B cell (primary cell): ENCODE results near the gene GRIK2. TPM values are rescaled to one million over a fixed set of nuclear protein-coding genes. Genes with fewer than 3 reads are reported as not detected.

Source experiments
- ATAC-seq: fragments of 200-7000 bp; cut with Tn5 transposase; one replicate; pipeline ENCODE4 v1.10.0; 2021; ENCODE audit warnings: low read depth, mild to moderate bottlenecking, moderate number of reproducible peaks, moderate library complexity
- CTCF ChIA-PET: fragments of 350-600 bp; sonication (Branson Sonifier 250); formaldehyde crosslinking; loops from one replicate; lab custom pipeline; 2021; ENCODE audit warnings: antibody characterized with exemption, inconsistent platforms; lab: Charles Lee
- POLR2A ChIA-PET: fragments of 350-600 bp; sonication (Branson Sonifier 250); formaldehyde crosslinking; loops from one replicate; lab custom pipeline; 2021; ENCODE audit warnings: antibody characterized with exemption; lab: Charles Lee
- DNase-seq: peaks from one replicate; pipeline ENCODE4 v3.0.0; 2013
- H2AFZ ChIP-seq: 2 replicates; pipeline ENCODE4 v1.6.1; 2012; ENCODE audit warnings: mild to moderate bottlenecking, low read depth, low read length; ENCODE audit not compliant: insufficient read depth, poor library complexity, severe bottlenecking
- H3K27ac ChIP-seq, 2 donors: 1 replicate in 1 of 2; 2 replicates in 1 of 2; pipeline ENCODE4 v1.5.1; 2012 to 2013; ENCODE audit warnings: low read length in 2 of 2, mild to moderate bottlenecking in 2 of 2, moderate library complexity in 1 of 2
- H3K27me3 ChIP-seq, 4 experiments: fragments of 200-600 bp in 1 of 4; sonication (generic) in 1 of 4; replicated peaks in 1 of 4; 1 replicate in 2 of 4; 2 replicates in 2 of 4; pipeline versions ENCODE4 v1.6.1 to v1.7.0; 2013 to 2016; ENCODE audit warnings: low read length in 3 of 4, mild to moderate bottlenecking in 2 of 4, mixed read lengths in 1 of 4, moderate library complexity in 1 of 4; ENCODE audit not compliant: insufficient read depth in 4 of 4, control insufficient read depth in 3 of 4; ENCODE audit errors: control extremely low read depth in 1 of 4
- H3K36me3 ChIP-seq, 2 experiments: replicated peaks in 1 of 2; 1 replicate in 1 of 2; 2 replicates in 1 of 2; pipeline versions ENCODE4 v1.6.1 to v1.7.1; 2013; ENCODE audit warnings: low read length in 1 of 2; ENCODE audit not compliant: insufficient read depth in 2 of 2, control insufficient read depth in 1 of 2; ENCODE audit errors: control extremely low read depth in 1 of 2, extremely low read depth in 1 of 2
- H3K4me1 ChIP-seq, 2 donors: fragments of 200-600 bp in 1 of 2; sonication (generic) in 1 of 2; 1 replicate in 1 of 2; 2 replicates in 1 of 2; pipeline versions ENCODE4 v1.5.1 to v1.6.1; 2013 to 2017; ENCODE audit warnings: low read length in 2 of 2; ENCODE audit not compliant: control insufficient read depth in 2 of 2, insufficient read depth in 2 of 2
- H3K4me2 ChIP-seq: replicated peaks from 2 replicates; pipeline ENCODE3; 2012; ENCODE audit warnings: mild to moderate bottlenecking, low read depth, low read length; ENCODE audit not compliant: poor library complexity, severe bottlenecking
- H3K4me3 ChIP-seq, 5 experiments: fragments of 200-600 bp in 1 of 5; sonication (generic) in 1 of 5; 1 replicate in 3 of 5; 2 replicates in 2 of 5; pipeline versions ENCODE4 v1.5.1 to v1.7.0; 2011 to 2016; ENCODE audit warnings: low read length in 4 of 5, mild to moderate bottlenecking in 4 of 5, low read depth in 2 of 5, control low read depth in 1 of 5, moderate library complexity in 1 of 5; ENCODE audit not compliant: insufficient read depth in 1 of 5; ENCODE audit errors: control extremely low read depth in 1 of 5, extremely low read depth in 1 of 5
- H3K79me2 ChIP-seq: fragments of 200-600 bp; sonication (generic); one replicate; pipeline ENCODE4 v1.6.0; 2016; ENCODE audit warnings: low read length; ENCODE audit not compliant: control insufficient read depth, insufficient read depth
- H3K9ac ChIP-seq: fragments of 200-600 bp; sonication (generic); 2 replicates; pipeline ENCODE4 v1.6.1; 2017; ENCODE audit warnings: mild to moderate bottlenecking, low read length, moderate library complexity
- H3K9me3 ChIP-seq, 3 donors: one replicate each; pipeline versions ENCODE4 v1.6.1 to v1.7.1; 2013; ENCODE audit warnings: low read length in 2 of 3; ENCODE audit not compliant: control insufficient read depth in 2 of 3, insufficient read depth in 1 of 3; ENCODE audit errors: control extremely low read depth in 1 of 3
- H4K20me1 ChIP-seq: 2 replicates; pipeline ENCODE4 v1.6.0; 2012; ENCODE audit warnings: mild to moderate bottlenecking, low read length; ENCODE audit not compliant: insufficient read depth, control insufficient read depth, poor library complexity, severe bottlenecking
- H3K27ac Mint-ChIP-seq: one replicate; pipeline ENCODE4 v1.8.0; 2021; ENCODE audit warnings: mixed read lengths
- H3K27me3 Mint-ChIP-seq: one replicate; pipeline ENCODE4 v1.8.0; 2021; ENCODE audit warnings: mixed read lengths
- H3K4me1 Mint-ChIP-seq: one replicate; pipeline ENCODE4 v1.8.0; 2021; ENCODE audit warnings: mixed read lengths
- H3K4me3 Mint-ChIP-seq: one replicate; pipeline ENCODE4 v1.8.0; 2021; ENCODE audit warnings: mixed read lengths
- H3K9me3 Mint-ChIP-seq: one replicate; pipeline ENCODE4 v1.8.0; 2022; ENCODE audit warnings: mixed read lengths; ENCODE audit not compliant: insufficient read depth
- EZH2 ChIP-seq: IDR thresholded peaks from 2 replicates; pipeline ENCODE4 v1.6.1; 2012; ENCODE audit warnings: borderline replicate concordance, low read depth, mild to moderate bottlenecking, moderate library complexity, low read length; ENCODE audit not compliant: insufficient read depth, poor library complexity, severe bottlenecking
- WGBS: methylation state at CpG from one replicate; pipeline ENCODE4 v1.1.5; 2013; ENCODE audit warnings: missing lambda C conversion rate; ENCODE audit not compliant: insufficient coverage; 5-methylcytosine and 5-hydroxymethylcytosine counted together
- intact Hi-C: fragments of 100-400 bp; cut with micrococcal nuclease; formaldehyde crosslinking; loops from one replicate; pipeline ENCODE4 v1.10.0; 2022
- polyA plus RNA-seq: library from polyadenylated mRNA; depleted of rRNA; stranded (reverse); fragments of >200 nt; gene quantifications from 2 replicates; pipeline ENCODE4 v1.2.3, GENCODE V29; 2012
- total RNA-seq, 2 donors: library from RNA; stranded (reverse); fragments of 120-200 nt in 1 of 2; gene quantifications; 1 replicate in 1 of 2; 2 replicates in 1 of 2; pipeline versions ENCODE4 v1.2.3 to v1.2.4, GENCODE V29; 2013 to 2022
- TF ChIP-seq, protein P1 (sequence below): fragments of 200-600 bp; IDR thresholded peaks from one replicate; pipeline ENCODE4 v1.8.0; 2022; ENCODE audit warnings: antibody characterized with exemption, mild to moderate bottlenecking

GRIK2 gene
- total and polyA plus RNA-seq, 2 donors (not counting 1 experiment from before 2014, with no cell fraction given): not detected

DNA sequence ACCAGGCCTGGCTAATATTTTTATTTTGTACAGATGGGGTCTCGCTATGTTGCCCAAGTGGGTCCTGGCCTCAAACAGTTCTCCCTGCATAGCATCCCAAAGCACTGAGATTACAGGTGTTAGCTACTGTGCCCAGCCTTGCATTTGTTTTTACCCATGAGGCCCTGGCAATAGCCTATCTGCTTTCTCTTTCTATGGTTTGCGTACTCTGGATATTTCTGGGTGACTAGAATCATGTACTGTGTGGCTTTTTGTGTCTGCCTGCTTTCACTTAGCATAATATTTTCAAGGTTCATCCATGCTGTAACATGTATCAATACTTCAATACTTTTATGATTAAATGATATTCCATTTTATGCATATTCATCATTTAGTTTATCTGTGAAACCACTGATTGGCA lies 451.7 kb downstream of the GRIK2 start:
- no peaks in the 10 kb centered on the region for H3K27me3 Mint-ChIP-seq
- no peak for TF ChIP-seq EZH2
- TF ChIP-seq, protein P1, sequence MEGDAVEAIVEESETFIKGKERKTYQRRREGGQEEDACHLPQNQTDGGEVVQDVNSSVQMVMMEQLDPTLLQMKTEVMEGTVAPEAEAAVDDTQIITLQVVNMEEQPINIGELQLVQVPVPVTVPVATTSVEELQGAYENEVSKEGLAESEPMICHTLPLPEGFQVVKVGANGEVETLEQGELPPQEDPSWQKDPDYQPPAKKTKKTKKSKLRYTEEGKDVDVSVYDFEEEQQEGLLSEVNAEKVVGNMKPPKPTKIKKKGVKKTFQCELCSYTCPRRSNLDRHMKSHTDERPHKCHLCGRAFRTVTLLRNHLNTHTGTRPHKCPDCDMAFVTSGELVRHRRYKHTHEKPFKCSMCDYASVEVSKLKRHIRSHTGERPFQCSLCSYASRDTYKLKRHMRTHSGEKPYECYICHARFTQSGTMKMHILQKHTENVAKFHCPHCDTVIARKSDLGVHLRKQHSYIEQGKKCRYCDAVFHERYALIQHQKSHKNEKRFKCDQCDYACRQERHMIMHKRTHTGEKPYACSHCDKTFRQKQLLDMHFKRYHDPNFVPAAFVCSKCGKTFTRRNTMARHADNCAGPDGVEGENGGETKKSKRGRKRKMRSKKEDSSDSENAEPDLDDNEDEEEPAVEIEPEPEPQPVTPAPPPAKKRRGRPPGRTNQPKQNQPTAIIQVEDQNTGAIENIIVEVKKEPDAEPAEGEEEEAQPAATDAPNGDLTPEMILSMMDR: no peak
- H3K27ac ChIP-seq: no peak overlapping the region
- ChIA-PET POLR2A (no interaction called here), CTCF (no interaction called here)
- no peaks in the 10 kb centered on the region for H3K36me3 ChIP-seq
- no peaks in the 10 kb centered on the region for H3K27me3 ChIP-seq
- no peak overlapping the region for H3K4me3 ChIP-seq
- H4K20me1 ChIP-seq: no peaks in the 10 kb centered on the region
- H3K4me1 Mint-ChIP-seq: no peaks in the 10 kb centered on the region
- no CpG with 5 or more reads among the region's 2 CpGs for WGBS
- DNase-seq (no peak), ATAC-seq (no peak)
- no peak overlapping the region for H3K27ac Mint-ChIP-seq
- H3K4me1 ChIP-seq: no peaks in the 10 kb centered on the region
- no peak overlapping the region for H3K4me2 ChIP-seq
- H3K9me3 Mint-ChIP-seq: peaks cover 2% of the 10 kb centered on the region
- no peak overlapping the region for H3K4me3 Mint-ChIP-seq
- H3K9ac ChIP-seq: no peak overlapping the region
- H2AFZ ChIP-seq: no peak overlapping the region
- no peaks in the 10 kb centered on the region for H3K9me3 ChIP-seq
- no peaks in the 10 kb centered on the region for H3K79me2 ChIP-seq
- intact Hi-C loops: no loop called here

DNA sequence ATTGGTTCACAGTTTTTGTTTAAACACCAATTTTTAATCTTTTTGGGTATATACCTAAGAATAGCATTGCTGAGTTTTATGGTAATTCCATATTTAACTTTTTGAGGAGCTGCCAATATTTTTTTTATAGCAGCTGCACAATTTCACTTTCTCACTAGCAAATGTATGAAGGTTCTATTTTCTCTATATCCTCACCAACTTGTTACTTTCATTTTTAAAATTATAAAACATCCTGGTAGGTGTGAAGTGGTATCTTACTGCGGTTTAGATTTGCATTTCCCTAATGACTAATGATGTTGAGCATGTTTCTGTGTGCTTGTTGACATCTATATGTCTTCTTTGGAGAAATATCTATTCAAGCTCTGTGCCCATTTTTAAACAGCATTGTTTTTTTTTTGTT lies 452.1 kb downstream of the GRIK2 start:
- Mint-ChIP-seq H3K9me3 (peaks cover 2% of the 10 kb centered on the region), H3K27me3 (no peaks in the 10 kb centered on the region), H3K4me1 (no peaks in the 10 kb centered on the region), H3K27ac (no peak overlapping the region), H3K4me3 (no peak overlapping the region)
- Histone ChIP-seq H3K4me2 (no peak overlapping the region), H3K36me3 (no peaks in the 10 kb centered on the region), H3K27me3 (no peaks in the 10 kb centered on the region), H3K9ac (no peak overlapping the region), H3K9me3 (no peaks in the 10 kb centered on the region), H3K4me3 (no peak overlapping the region), H2AFZ (no peak overlapping the region), H3K27ac (no peak overlapping the region), H3K79me2 (no peaks in the 10 kb centered on the region), H3K4me1 (no peaks in the 10 kb centered on the region), H4K20me1 (no peaks in the 10 kb centered on the region)
- DNase-seq (no peak), ATAC-seq (no peak)
- WGBS: no CpG with 5 or more reads among the region's 1 CpG
- CTCF ChIA-PET: no interaction called here
- POLR2A ChIA-PET: no interaction called here
- TF ChIP-seq EZH2: no peak
- TF ChIP-seq, protein P1: no peak
- intact Hi-C loops: no loop called here
